IPS-20b (cell line): ENCODE data around the gene BRIP1.
"Not testable (repeated sequence)": the region's sequence is repeated elsewhere in the genome, so short reads cannot be mapped to it uniquely, and the experiment has no call there.

Experiments used
- H3K27ac ChIP-seq: one replicate; pipeline ENCODE4 v1.5.1; 2013; ENCODE audit warnings: low read length
- H3K27me3 ChIP-seq: 2 replicates; pipeline ENCODE4 v1.6.1; 2013; ENCODE audit warnings: mild to moderate bottlenecking, low read length, inconsistent platforms; ENCODE audit not compliant: insufficient read depth
- H3K36me3 ChIP-seq: 2 replicates; pipeline ENCODE4 v1.6.1; 2013; ENCODE audit warnings: low read depth, mild to moderate bottlenecking, inconsistent platforms, low read length, moderate library complexity; ENCODE audit not compliant: insufficient read depth
- H3K4me1 ChIP-seq: 2 replicates; pipeline ENCODE4 v1.6.1; 2013; ENCODE audit warnings: mild to moderate bottlenecking, control low read depth, inconsistent platforms, low read length, moderate library complexity; ENCODE audit not compliant: insufficient read depth
- H3K4me3 ChIP-seq: 2 replicates; pipeline ENCODE4 v1.5.1; 2013; ENCODE audit warnings: mild to moderate bottlenecking, low read length, inconsistent platforms
- H3K9ac ChIP-seq: 2 replicates; pipeline ENCODE4 v1.6.1; 2013; ENCODE audit warnings: low read depth, mild to moderate bottlenecking, inconsistent platforms, low read length, moderate library complexity
- H3K9me3 ChIP-seq: 2 replicates; pipeline ENCODE4 v1.6.1; 2013; ENCODE audit warnings: mild to moderate bottlenecking, low read depth, low read length, inconsistent platforms; ENCODE audit not compliant: insufficient read depth

Gene BRIP1

GRCh38 chr17:61826866-61827265 is 36.5 kb downstream of the BRIP1 start:
- H3K9me3 ChIP-seq, H3K4me1 ChIP-seq, H3K4me3 ChIP-seq, H3K27me3 ChIP-seq, H3K9ac ChIP-seq, H3K27ac ChIP-seq: not testable (repeated sequence)
- H3K36me3 ChIP-seq: peaks cover 22% of the 10 kb centered on the region

- H3K4me3 ChIP-seq, H3K9me3 ChIP-seq: not testable (repeated sequence)
- peaks cover 26% of the 10 kb centered on the region for H3K36me3 ChIP-seq
Measured at GRCh38 chr17:61826198-61826597, 37.1 kb downstream of the BRIP1 start.

GRCh38 chr17:61825448-61826137 is 37.7 kb downstream of the BRIP1 start:
- Histone ChIP-seq H3K4me1 (no peaks in the 10 kb centered on the region), H3K9ac (no peak overlapping the region), H3K27ac (no peak overlapping the region), H3K9me3 (peaks cover 8% of the 10 kb centered on the region; the same call in 1 of the 2 replicates), H3K36me3 (peaks cover 31% of the 10 kb centered on the region), H3K27me3 (no peaks in the 10 kb centered on the region), H3K4me3 (no peak overlapping the region)

More at GRCh38 chr17:61826198-61826597, 37.1 kb downstream of the BRIP1 start:
- H3K27ac ChIP-seq, H3K9ac ChIP-seq, H3K4me1 ChIP-seq, H3K27me3 ChIP-seq: not testable (repeated sequence)

- Histone ChIP-seq H3K9ac (no peak overlapping the region), H3K4me3 (no peak overlapping the region), H3K9me3 (peaks cover 1% of the 10 kb centered on the region; the same call in 1 of the 2 replicates), H3K36me3 (peaks cover 21% of the 10 kb centered on the region), H3K27me3 (no peaks in the 10 kb centered on the region), H3K27ac (no peak overlapping the region), H3K4me1 (no peaks in the 10 kb centered on the region)
Measured at GRCh38 chr17:61822326-61823285, 40.7 kb downstream of the BRIP1 start.

GRCh38 chr17:61821655-61822054 is 41.7 kb downstream of the BRIP1 start:
- H3K9ac ChIP-seq: no peak overlapping the region
- peaks cover 19% of the 10 kb centered on the region; the same call in 1 of the 2 replicates for H3K36me3 ChIP-seq
- H3K4me1 ChIP-seq: no peaks in the 10 kb centered on the region
- no peaks in the 10 kb centered on the region for H3K27me3 ChIP-seq
- H3K4me3 ChIP-seq: no peak overlapping the region
- no peaks in the 10 kb centered on the region for H3K9me3 ChIP-seq
- no peak overlapping the region for H3K27ac ChIP-seq

GRCh38 chr17:61819265-61819664 is 44.1 kb downstream of the BRIP1 start:
- not testable (repeated sequence) for H3K27ac ChIP-seq, H3K27me3 ChIP-seq, H3K4me1 ChIP-seq, H3K9ac ChIP-seq, H3K9me3 ChIP-seq, H3K4me3 ChIP-seq
- H3K36me3 ChIP-seq: peaks cover 19% of the 10 kb centered on the region; the same call in 1 of the 2 replicates

GRCh38 chr17:61818225-61818624 is 45.1 kb downstream of the BRIP1 start:
- H3K9ac ChIP-seq: no peak overlapping the region
- no peak overlapping the region for H3K27ac ChIP-seq
- no peaks in the 10 kb centered on the region for H3K27me3 ChIP-seq
- H3K36me3 ChIP-seq: peaks cover 22% of the 10 kb centered on the region; the same call in 1 of the 2 replicates
- H3K4me1 ChIP-seq: no peaks in the 10 kb centered on the region
- no peaks in the 10 kb centered on the region for H3K9me3 ChIP-seq
- no peak overlapping the region for H3K4me3 ChIP-seq

- Histone ChIP-seq H3K4me3 (no peak overlapping the region), H3K27me3 (no peaks in the 10 kb centered on the region), H3K9ac (no peak overlapping the region), H3K4me1 (no peaks in the 10 kb centered on the region), H3K9me3 (no peaks in the 10 kb centered on the region), H3K27ac (no peak overlapping the region), H3K36me3 (peaks cover 21% of the 10 kb centered on the region; the same call in 1 of the 2 replicates)
Measured at GRCh38 chr17:61817452-61817851, 45.9 kb downstream of the BRIP1 start.

- H3K36me3 ChIP-seq: peaks cover 14% of the 10 kb centered on the region; the same call in 1 of the 2 replicates
- no peaks in the 10 kb centered on the region for H3K4me1 ChIP-seq
- H3K9ac ChIP-seq: no peak overlapping the region
- no peaks in the 10 kb centered on the region for H3K9me3 ChIP-seq
- H3K27me3 ChIP-seq: no peaks in the 10 kb centered on the region
- H3K27ac ChIP-seq: no peak overlapping the region
- no peak overlapping the region for H3K4me3 ChIP-seq
Measured at GRCh38 chr17:61816538-61816937, 46.8 kb downstream of the BRIP1 start.

GRCh38 chr17:61815863-61816503 is 47.3 kb downstream of the BRIP1 start:
- Histone ChIP-seq H3K36me3 (peaks cover 11% of the 10 kb centered on the region; the same call in 1 of the 2 replicates), H3K9me3 (no peaks in the 10 kb centered on the region), H3K9ac (no peak overlapping the region)

GRCh38 chr17:61814485-61814884 is 48.8 kb downstream of the BRIP1 start:
- Histone ChIP-seq H3K9me3 (no peaks in the 10 kb centered on the region), H3K9ac (no peak overlapping the region), H3K36me3 (peaks cover 6% of the 10 kb centered on the region; the same call in 1 of the 2 replicates), H3K27ac (no peak overlapping the region), H3K27me3 (no peaks in the 10 kb centered on the region), H3K4me3 (no peak overlapping the region), H3K4me1 (no peaks in the 10 kb centered on the region)

More at GRCh38 chr17:61815863-61816503, 47.3 kb downstream of the BRIP1 start:
- Histone ChIP-seq H3K4me1 (no peaks in the 10 kb centered on the region), H3K27ac (no peak overlapping the region), H3K4me3 (no peak overlapping the region), H3K27me3 (no peaks in the 10 kb centered on the region)
